HEK293 (cell line): ENCODE results near the gene DENND10.
"Not testable (repeated sequence)": the region's sequence is repeated elsewhere in the genome, so short reads cannot be mapped to it uniquely, and the experiment has no call there.

Source experiments
- RBAK ChIP-seq: fragments of 450-650 bp; formaldehyde crosslinking; IDR thresholded peaks from 2 replicates; pipeline ENCODE4 v1.5.1; 2016; ENCODE audit warnings: missing biosample characterization, missing genetic modification characterization
- SCRT2 ChIP-seq: fragments of 450-650 bp; formaldehyde crosslinking; IDR thresholded peaks from 2 replicates; pipeline ENCODE4 v1.5.1; 2016; ENCODE audit warnings: missing biosample characterization, missing genetic modification characterization
- YY1 ChIP-seq: fragments of 450-650 bp; formaldehyde crosslinking; IDR thresholded peaks from 2 replicates; pipeline ENCODE4 v1.5.1; 2018; ENCODE audit warnings: missing biosample characterization, missing genetic modification characterization
- ZNF155 ChIP-seq: fragments of 450-650 bp; formaldehyde crosslinking; IDR thresholded peaks from 2 replicates; pipeline ENCODE4 v1.5.1; 2016; ENCODE audit warnings: missing biosample characterization, missing genetic modification characterization
- ZNF596 ChIP-seq: fragments of 450-650 bp; IDR thresholded peaks from 2 replicates; pipeline ENCODE4 v1.5.0; 2018; ENCODE audit warnings: missing biosample characterization, mild to moderate bottlenecking, missing genetic modification characterization, moderate library complexity
- ZNF623 ChIP-seq: fragments of 450-650 bp; formaldehyde crosslinking; IDR thresholded peaks from 2 replicates; pipeline ENCODE4 v1.5.1; 2016; ENCODE audit warnings: missing biosample characterization, missing genetic modification characterization
- TF ChIP-seq, protein P1 (sequence below): fragments of 450-650 bp; formaldehyde crosslinking; IDR thresholded peaks from 2 replicates; pipeline ENCODE4 v1.5.1; 2016; ENCODE audit warnings: missing biosample characterization, missing genetic modification characterization
- TF ChIP-seq, protein P2 (sequence below): fragments of 450-650 bp; formaldehyde crosslinking; IDR thresholded peaks from 2 replicates; pipeline ENCODE4 v1.5.1; 2016; ENCODE audit warnings: missing biosample characterization, missing genetic modification characterization, low read depth
- TF ChIP-seq, protein P3 (sequence below): fragments of 450-650 bp; formaldehyde crosslinking; IDR thresholded peaks from 2 replicates; pipeline ENCODE4 v1.5.1; 2016; ENCODE audit warnings: missing biosample characterization, missing genetic modification characterization
- TF ChIP-seq, protein P4 (sequence below): fragments of 450-650 bp; formaldehyde crosslinking; IDR thresholded peaks from 2 replicates; pipeline ENCODE4 v1.5.1; 2016; ENCODE audit warnings: missing biosample characterization, missing genetic modification characterization, low read depth

DNA sequence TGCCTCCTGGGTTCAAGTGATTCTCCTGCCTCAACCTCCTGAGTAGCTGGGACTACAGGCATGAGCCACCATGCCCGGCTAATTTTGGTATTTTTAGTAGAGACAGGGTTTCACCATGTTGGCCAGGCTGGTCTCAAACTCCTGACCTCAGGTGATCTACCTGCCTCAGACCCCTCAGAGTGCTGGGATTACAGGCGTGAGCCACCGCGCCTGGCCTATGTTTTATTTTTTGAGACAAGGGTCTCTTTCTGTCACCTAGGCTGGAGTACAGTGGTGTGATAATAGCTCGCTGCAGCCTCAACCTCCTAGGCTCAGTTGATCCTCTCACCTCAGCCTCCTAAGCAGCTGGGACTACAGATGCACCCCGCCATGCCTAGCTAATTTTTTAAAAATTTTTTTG, 47.7 kb downstream of the DENND10 start:
- TF ChIP-seq, protein P1, sequence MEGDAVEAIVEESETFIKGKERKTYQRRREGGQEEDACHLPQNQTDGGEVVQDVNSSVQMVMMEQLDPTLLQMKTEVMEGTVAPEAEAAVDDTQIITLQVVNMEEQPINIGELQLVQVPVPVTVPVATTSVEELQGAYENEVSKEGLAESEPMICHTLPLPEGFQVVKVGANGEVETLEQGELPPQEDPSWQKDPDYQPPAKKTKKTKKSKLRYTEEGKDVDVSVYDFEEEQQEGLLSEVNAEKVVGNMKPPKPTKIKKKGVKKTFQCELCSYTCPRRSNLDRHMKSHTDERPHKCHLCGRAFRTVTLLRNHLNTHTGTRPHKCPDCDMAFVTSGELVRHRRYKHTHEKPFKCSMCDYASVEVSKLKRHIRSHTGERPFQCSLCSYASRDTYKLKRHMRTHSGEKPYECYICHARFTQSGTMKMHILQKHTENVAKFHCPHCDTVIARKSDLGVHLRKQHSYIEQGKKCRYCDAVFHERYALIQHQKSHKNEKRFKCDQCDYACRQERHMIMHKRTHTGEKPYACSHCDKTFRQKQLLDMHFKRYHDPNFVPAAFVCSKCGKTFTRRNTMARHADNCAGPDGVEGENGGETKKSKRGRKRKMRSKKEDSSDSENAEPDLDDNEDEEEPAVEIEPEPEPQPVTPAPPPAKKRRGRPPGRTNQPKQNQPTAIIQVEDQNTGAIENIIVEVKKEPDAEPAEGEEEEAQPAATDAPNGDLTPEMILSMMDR (tag by site-specific recombination) = not testable (repeated sequence)
- TF ChIP-seq ZNF155, SCRT2, YY1, RBAK, ZNF596, ZNF623 (tag by site-specific recombination): not testable (repeated sequence)
- TF ChIP-seq, protein P2, sequence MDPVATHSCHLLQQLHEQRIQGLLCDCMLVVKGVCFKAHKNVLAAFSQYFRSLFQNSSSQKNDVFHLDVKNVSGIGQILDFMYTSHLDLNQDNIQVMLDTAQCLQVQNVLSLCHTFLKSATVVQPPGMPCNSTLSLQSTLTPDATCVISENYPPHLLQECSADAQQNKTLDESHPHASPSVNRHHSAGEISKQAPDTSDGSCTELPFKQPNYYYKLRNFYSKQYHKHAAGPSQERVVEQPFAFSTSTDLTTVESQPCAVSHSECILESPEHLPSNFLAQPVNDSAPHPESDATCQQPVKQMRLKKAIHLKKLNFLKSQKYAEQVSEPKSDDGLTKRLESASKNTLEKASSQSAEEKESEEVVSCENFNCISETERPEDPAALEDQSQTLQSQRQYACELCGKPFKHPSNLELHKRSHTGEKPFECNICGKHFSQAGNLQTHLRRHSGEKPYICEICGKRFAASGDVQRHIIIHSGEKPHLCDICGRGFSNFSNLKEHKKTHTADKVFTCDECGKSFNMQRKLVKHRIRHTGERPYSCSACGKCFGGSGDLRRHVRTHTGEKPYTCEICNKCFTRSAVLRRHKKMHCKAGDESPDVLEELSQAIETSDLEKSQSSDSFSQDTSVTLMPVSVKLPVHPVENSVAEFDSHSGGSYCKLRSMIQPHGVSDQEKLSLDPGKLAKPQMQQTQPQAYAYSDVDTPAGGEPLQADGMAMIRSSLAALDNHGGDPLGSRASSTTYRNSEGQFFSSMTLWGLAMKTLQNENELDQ (tag by site-specific recombination) = not testable (repeated sequence)
- TF ChIP-seq, protein P3, sequence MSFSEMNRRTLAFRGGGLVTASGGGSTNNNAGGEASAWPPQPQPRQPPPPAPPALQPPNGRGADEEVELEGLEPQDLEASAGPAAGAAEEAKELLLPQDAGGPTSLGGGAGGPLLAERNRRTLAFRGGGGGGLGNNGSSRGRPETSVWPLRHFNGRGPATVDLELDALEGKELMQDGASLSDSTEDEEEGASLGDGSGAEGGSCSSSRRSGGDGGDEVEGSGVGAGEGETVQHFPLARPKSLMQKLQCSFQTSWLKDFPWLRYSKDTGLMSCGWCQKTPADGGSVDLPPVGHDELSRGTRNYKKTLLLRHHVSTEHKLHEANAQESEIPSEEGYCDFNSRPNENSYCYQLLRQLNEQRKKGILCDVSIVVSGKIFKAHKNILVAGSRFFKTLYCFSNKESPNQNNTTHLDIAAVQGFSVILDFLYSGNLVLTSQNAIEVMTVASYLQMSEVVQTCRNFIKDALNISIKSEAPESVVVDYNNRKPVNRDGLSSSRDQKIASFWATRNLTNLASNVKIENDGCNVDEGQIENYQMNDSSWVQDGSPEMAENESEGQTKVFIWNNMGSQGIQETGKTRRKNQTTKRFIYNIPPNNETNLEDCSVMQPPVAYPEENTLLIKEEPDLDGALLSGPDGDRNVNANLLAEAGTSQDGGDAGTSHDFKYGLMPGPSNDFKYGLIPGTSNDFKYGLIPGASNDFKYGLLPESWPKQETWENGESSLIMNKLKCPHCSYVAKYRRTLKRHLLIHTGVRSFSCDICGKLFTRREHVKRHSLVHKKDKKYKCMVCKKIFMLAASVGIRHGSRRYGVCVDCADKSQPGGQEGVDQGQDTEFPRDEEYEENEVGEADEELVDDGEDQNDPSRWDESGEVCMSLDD (tag by site-specific recombination) = not testable (repeated sequence)
- TF ChIP-seq, protein P4, sequence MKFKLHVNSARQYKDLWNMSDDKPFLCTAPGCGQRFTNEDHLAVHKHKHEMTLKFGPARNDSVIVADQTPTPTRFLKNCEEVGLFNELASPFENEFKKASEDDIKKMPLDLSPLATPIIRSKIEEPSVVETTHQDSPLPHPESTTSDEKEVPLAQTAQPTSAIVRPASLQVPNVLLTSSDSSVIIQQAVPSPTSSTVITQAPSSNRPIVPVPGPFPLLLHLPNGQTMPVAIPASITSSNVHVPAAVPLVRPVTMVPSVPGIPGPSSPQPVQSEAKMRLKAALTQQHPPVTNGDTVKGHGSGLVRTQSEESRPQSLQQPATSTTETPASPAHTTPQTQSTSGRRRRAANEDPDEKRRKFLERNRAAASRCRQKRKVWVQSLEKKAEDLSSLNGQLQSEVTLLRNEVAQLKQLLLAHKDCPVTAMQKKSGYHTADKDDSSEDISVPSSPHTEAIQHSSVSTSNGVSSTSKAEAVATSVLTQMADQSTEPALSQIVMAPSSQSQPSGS = not testable (repeated sequence)
